Transverse colon (tissue), 4 donors: ENCODE results near the gene AFTPH. TPM values are rescaled to one million over a fixed set of nuclear protein-coding genes. Genes with fewer than 3 reads are reported as not detected.

Experiments used
- DNase-seq: peaks from one replicate; pipeline ENCODE4 v3.0.0-alpha.2; 2019
- H3K27ac ChIP-seq, 4 donors: fragments of 200-600 bp; sonication (generic); 2 replicates each; pipeline ENCODE4 v1.5.1; 2016 to 2018; ENCODE audit warnings: inconsistent platforms in 4 of 4
- H3K27me3 ChIP-seq: fragments of 200-600 bp; sonication (generic); 2 replicates; pipeline ENCODE4 v1.5.1; 2017; ENCODE audit warnings: inconsistent platforms
- H3K36me3 ChIP-seq, 4 donors: fragments of 200-600 bp; sonication (generic); 2 replicates each; pipeline ENCODE4 v1.5.1; 2017 to 2019; ENCODE audit warnings: inconsistent platforms in 4 of 4
- H3K4me1 ChIP-seq, 4 donors: fragments of 200-600 bp; sonication (generic); 2 replicates each; pipeline ENCODE4 v1.5.1; 2017 to 2020; ENCODE audit warnings: inconsistent platforms in 4 of 4
- H3K4me3 ChIP-seq, 4 donors: fragments of 200-600 bp; sonication (generic); 1 replicate in 1 of 4; 2 replicates in 3 of 4; pipeline versions ENCODE4 v1.5.1 to v1.6.1; 2017 to 2019; ENCODE audit warnings: inconsistent platforms in 4 of 4
- H3K9me3 ChIP-seq, 2 donors: fragments of 200-600 bp; sonication (generic); 2 replicates each; pipeline ENCODE4 v1.5.1; 2017 to 2019; ENCODE audit warnings: inconsistent platforms in 2 of 2
- CTCF ChIP-seq, 5 experiments: fragments of 200-600 bp in 3 of 5; fragments of 450-650 bp in 2 of 5; sonication (generic) in 3 of 5; IDR thresholded peaks; 1 replicate in 2 of 5; 2 replicates in 3 of 5; pipeline ENCODE4 v1.5.1; 2016 to 2017; ENCODE audit warnings: antibody characterized with exemption in 5 of 5, inconsistent platforms in 3 of 5, mild to moderate bottlenecking in 2 of 5, moderate library complexity in 1 of 5
- EP300 ChIP-seq: sonication (generic); formaldehyde crosslinking; IDR thresholded peaks from one replicate; pipeline ENCODE4 v1.6.1; 2017; ENCODE audit warnings: antibody characterized with exemption, low read depth
- POLR2A ChIP-seq: fragments of 450-650 bp; IDR thresholded peaks from one replicate; pipeline ENCODE4 v1.6.1; 2016; ENCODE audit warnings: antibody characterized with exemption, mild to moderate bottlenecking, moderate library complexity
- POLR2AphosphoS5 ChIP-seq, 3 donors: sonication (generic); formaldehyde crosslinking; IDR thresholded peaks; one replicate each; pipeline ENCODE4 v1.6.1; 2016; ENCODE audit warnings: antibody characterized with exemption in 3 of 3
- WGBS, 2 donors: methylation state at CpG; one replicate each; pipeline ENCODE4 v1.1.5; 2018; ENCODE audit warnings: low coverage in 1 of 2; 5-methylcytosine and 5-hydroxymethylcytosine counted together
- in situ Hi-C, 4 donors: fragments of 200-750 bp; cut with MboI; loops; one replicate each; pipeline versions ENCODE4 v1.15.0 to v1.15.1; 2017; ENCODE audit warnings: low sequenced_read_pairs in 3 of 4, low pct_ligation_motif_present in 1 of 4, low pct_unique_long_range_greater_than_20kb in 1 of 4
- intact Hi-C: fragments of 100-400 bp; cut with DNase I; formaldehyde crosslinking; loops from one replicate; pipeline ENCODE4 v1.15.1; 2023; ENCODE audit warnings: low total_unique reads
- total RNA-seq, 4 donors: library from RNA; depleted of rRNA; stranded (reverse); fragments of >200 nt; gene quantifications; one replicate each; pipeline ENCODE4 v1.1.0, GENCODE V29; 2016

Gene AFTPH
- total RNA-seq, 4 donors from 2014 or later = 42.3 to 123 (median 70.2) TPM

- WGBS, 2 donors = 79 to 100% methylated on average over 1 of the region's 1 CpG
- no peak overlapping the region for H3K4me3 ChIP-seq
- no peak for DNase-seq
- no peaks in the 10 kb centered on the region for H3K9me3 ChIP-seq
- in situ Hi-C loops (loop anchor here in 1 of 4 donors (25.0 kb wide), 1 partner anchor 515 kb away; no protein-coding TSS in a partner anchor), intact Hi-C loops (no loop called here)
- no peaks in the 10 kb centered on the region for H3K27me3 ChIP-seq
- peaks cover 0 to 24% (median 7%) of the 10 kb centered on the region in 4 donors for H3K4me1 ChIP-seq
- peaks cover 0 to 8% (median 0%) of the 10 kb centered on the region in 4 donors for H3K36me3 ChIP-seq
- no peak for TF ChIP-seq CTCF (IDR thresholded peaks at IDR 0.05)
- no peak for TF ChIP-seq EP300
- TF ChIP-seq POLR2AphosphoS5 (IDR thresholded peaks at IDR 0.05) = no peak
- TF ChIP-seq POLR2A = no peak
- no peak overlapping the region for H3K27ac ChIP-seq
Observed at GRCh38 chr2:64551851-64552250, 27.7 kb downstream of the AFTPH start.

- no peak for DNase-seq
- H3K36me3 ChIP-seq = peaks cover 0 to 8% (median 0%) of the 10 kb centered on the region in 4 donors
- H3K9me3 ChIP-seq = no peaks in the 10 kb centered on the region
- H3K4me3 ChIP-seq = no peak overlapping the region
- peaks cover 0 to 7% (median 0%) of the 10 kb centered on the region in 4 donors for H3K4me1 ChIP-seq
- intact Hi-C loops = loop anchor here (1.0 kb wide), 1 partner anchor 23 kb away; no protein-coding TSS in a partner anchor
- no peaks in the 10 kb centered on the region for H3K27me3 ChIP-seq
- in situ Hi-C loops = loop anchor here in 1 of 4 donors (25.0 kb wide), 1 partner anchor 517 kb away; no protein-coding TSS in a partner anchor
- no peak for TF ChIP-seq POLR2AphosphoS5 (IDR thresholded peaks at IDR 0.05)
- no peak for TF ChIP-seq EP300
- TF ChIP-seq CTCF (IDR thresholded peaks at IDR 0.05) = no peak
- TF ChIP-seq POLR2A = no peak
- H3K27ac ChIP-seq = no peak overlapping the region
Observed at GRCh38 chr2:64554117-64554516, 30.0 kb downstream of the AFTPH start.

GRCh38 chr2:64558445-64559081, 34.4 kb downstream of the AFTPH start:
- peaks cover 0 to 18% (median 0%) of the 10 kb centered on the region in 4 donors for H3K4me1 ChIP-seq
- WGBS, 2 donors = 44 to 51% methylated on average over 4 of the region's 4 CpGs
- H3K4me3 ChIP-seq = no peak overlapping the region
- intact Hi-C loops = no loop called here
- no peaks in the 10 kb centered on the region for H3K36me3 ChIP-seq
- no peak overlapping the region for H3K27ac ChIP-seq
- in situ Hi-C loops = loop anchor here in 1 of 4 donors (25.0 kb wide), 1 partner anchor 521 kb away; no protein-coding TSS in a partner anchor
- TF ChIP-seq POLR2A (no peak), CTCF (IDR thresholded peaks at IDR 0.05) (no peak), POLR2AphosphoS5 (IDR thresholded peaks at IDR 0.05) (no peak), EP300 (no peak)
- DNase-seq = no peak
- no peaks in the 10 kb centered on the region for H3K27me3 ChIP-seq
- no peaks in the 10 kb centered on the region for H3K9me3 ChIP-seq

GRCh38 chr2:64562148-64562784, 38.1 kb downstream of the AFTPH start:
- Histone ChIP-seq H3K9me3 (no peaks in the 10 kb centered on the region), H3K4me3 (no peak overlapping the region), H3K27me3 (no peaks in the 10 kb centered on the region), H3K36me3 (no peaks in the 10 kb centered on the region), H3K27ac (no peak overlapping the region), H3K4me1 (peaks cover 0 to 14% (median 2%) of the 10 kb centered on the region in 4 donors)
- DNase-seq = no peak
- TF ChIP-seq EP300 = no peak
- peak in 4 of 5 experiments; percentile 34 to 51 (median 39) for TF ChIP-seq CTCF (IDR thresholded peaks at IDR 0.05)
- WGBS, 2 donors = 39 to 72% methylated on average over 2 of the region's 2 CpGs
- in situ Hi-C loops (loop anchor here in 2 of 4 donors (10.0 to 25.0 kb wide), 2 partner anchors 47 to 525 kb away; no protein-coding TSS in a partner anchor), intact Hi-C loops (no loop called here)
